ENCODE results near the gene OPTC. TPM values are rescaled to one million over a fixed set of nuclear protein-coding genes. Genes with fewer than 3 reads are reported as not detected.

OPTC gene
- polyA plus RNA-seq, 1 donor from 2014 or later = not detected

- H3F3A ChIP-seq (ENCODE audit: insufficient read depth, low read length, poor library complexity, severe bottlenecking) = peaks cover 5% of the 10 kb centered on the region
- no peaks in the 10 kb centered on the region for H3K79me2 ChIP-seq (replicated peaks; ENCODE audit: insufficient read depth, low read length)
- no peak overlapping the region for H3K4me2 ChIP-seq (ENCODE audit: low read length)
- H3K27ac ChIP-seq (ENCODE audit: low read length) = no peak overlapping the region
- H3K9ac ChIP-seq (ENCODE audit: low read length) = no peak overlapping the region
- no peak for TF ChIP-seq CTCF (IDR thresholded peaks at IDR 0.05; ENCODE audit: poor library complexity, severe bottlenecking)
- no peak for TF ChIP-seq REST (IDR thresholded peaks at IDR 0.05; ENCODE audit: borderline replicate concordance)
- no peak for TF ChIP-seq POLR2AphosphoS5 (IDR thresholded peaks at IDR 0.05)
- TF ChIP-seq RAD21 (conservative IDR thresholded peaks at IDR 0.05) = no peak
- H4K20me1 ChIP-seq (ENCODE audit: insufficient read depth) = no peaks in the 10 kb centered on the region
- H3K27me3 ChIP-seq (ENCODE audit: insufficient read depth, low read depth, low read length) = no peaks in the 10 kb centered on the region
- H2AFZ ChIP-seq (ENCODE audit: low read depth, low read length) = no peak overlapping the region
- H3K4me3 ChIP-seq (ENCODE audit: low read length) = no peak overlapping the region
- no peaks in the 10 kb centered on the region for H3K36me3 ChIP-seq (ENCODE audit: insufficient read depth, low read length)
- H3K9me2 ChIP-seq (ENCODE audit: insufficient read depth, low read length) = no peaks in the 10 kb centered on the region
- H3K9me3 ChIP-seq (ENCODE audit: low read length) = no peaks in the 10 kb centered on the region
These were observed 22.2 kb downstream of the OPTC start for GRCh38 chr1:203516184-203516583.

GRCh38 chr1:203516906-203517305 is 23.0 kb downstream of the OPTC start:
- no peaks in the 10 kb centered on the region for H3K27me3 ChIP-seq (ENCODE audit: insufficient read depth, low read depth, low read length)
- TF ChIP-seq EP300 (conservative IDR thresholded peaks at IDR 0.05; ENCODE audit: poor library complexity, severe bottlenecking) (no peak), POLR2AphosphoS5 (IDR thresholded peaks at IDR 0.05) (no peak), SMC3 (conservative IDR thresholded peaks at IDR 0.05; ENCODE audit: poor library complexity) (no peak), EZH2 (IDR thresholded peaks at IDR 0.05; ENCODE audit: borderline replicate concordance, insufficient read depth, low read length, poor library complexity, severe bottlenecking) (no peak), MXI1 (conservative IDR thresholded peaks at IDR 0.05; ENCODE audit: poor library complexity, severe bottlenecking) (no peak), TAF1 (IDR thresholded peaks at IDR 0.05; ENCODE audit: low read depth) (no peak), CTCF (IDR thresholded peaks at IDR 0.05; ENCODE audit: poor library complexity, severe bottlenecking) (no peak), RAD21 (conservative IDR thresholded peaks at IDR 0.05) (no peak), REST (IDR thresholded peaks at IDR 0.05; ENCODE audit: borderline replicate concordance) (no peak)
- H3F3A ChIP-seq (ENCODE audit: insufficient read depth, low read length, poor library complexity, severe bottlenecking) = peaks cover 5% of the 10 kb centered on the region
- no peaks in the 10 kb centered on the region for H3K9me2 ChIP-seq (ENCODE audit: insufficient read depth, low read length)
- H3K79me2 ChIP-seq (replicated peaks; ENCODE audit: insufficient read depth, low read length) = no peaks in the 10 kb centered on the region
- no peak overlapping the region for H3K4me3 ChIP-seq (ENCODE audit: low read length)
- H3K9me3 ChIP-seq (ENCODE audit: low read length) = no peaks in the 10 kb centered on the region
- H3K4me2 ChIP-seq (ENCODE audit: low read length) = no peak overlapping the region
- no peak overlapping the region for H3K9ac ChIP-seq (ENCODE audit: low read length)
- H3K27ac ChIP-seq (ENCODE audit: low read length) = no peak overlapping the region
- no peak overlapping the region for H2AFZ ChIP-seq (ENCODE audit: low read depth, low read length)
- H4K20me1 ChIP-seq (ENCODE audit: insufficient read depth) = no peaks in the 10 kb centered on the region
- no peaks in the 10 kb centered on the region for H3K36me3 ChIP-seq (ENCODE audit: insufficient read depth, low read length)
